Measurements from ENCODE around the gene TRIM71. TPM values are rescaled to one million over a fixed set of nuclear protein-coding genes. Genes with fewer than 3 reads are reported as not detected.

TRIM71 gene
- total RNA-seq, 1 experiment from 2014 or later, result 0.17 TPM

- no TSS peak for BruUV-seq (replicated peaks)
- DNase-seq (ENCODE audit: low read depth, low spot score) (no peak), ATAC-seq (peak; percentile 70)
- TF ChIP-seq EZH2 (IDR thresholded peaks at IDR 0.05) (no peak), JUND (IDR thresholded peaks at IDR 0.05) (no peak), REST (IDR thresholded peaks at IDR 0.05; ENCODE audit: low read depth) (no peak), FOSL1 (IDR thresholded peaks at IDR 0.05; ENCODE audit: low read depth) (no peak), EZH2phosphoT487 (IDR thresholded peaks at IDR 0.05; ENCODE audit: borderline replicate concordance) (no peak), SP1 (IDR thresholded peaks at IDR 0.05; ENCODE audit: low read depth) (no peak), CBX3 (IDR thresholded peaks at IDR 0.05; ENCODE audit: low read depth) (no peak), ZFX (IDR thresholded peaks at IDR 0.05) (no peak), TCF7L2 (IDR thresholded peaks at IDR 0.05; ENCODE audit: borderline replicate concordance, extremely low read depth, insufficient read depth, insufficient read length) (no peak), SIN3A (IDR thresholded peaks at IDR 0.05; ENCODE audit: low read depth) (no peak), RAD21 (IDR thresholded peaks at IDR 0.05; ENCODE audit: low read depth) (no peak), POLR2A (IDR thresholded peaks at IDR 0.05; ENCODE audit: borderline replicate concordance, extremely low read depth, insufficient read depth, insufficient read length) (no peak), ZNF274 (IDR thresholded peaks at IDR 0.05; ENCODE audit: low read depth, low read length) (no peak), EGR1 (IDR thresholded peaks at IDR 0.05; ENCODE audit: low read depth) (no peak), POLR2AphosphoS5 (IDR thresholded peaks at IDR 0.05; ENCODE audit: low read depth, low read length) (no peak)
- TF ChIP-seq, protein P1, sequence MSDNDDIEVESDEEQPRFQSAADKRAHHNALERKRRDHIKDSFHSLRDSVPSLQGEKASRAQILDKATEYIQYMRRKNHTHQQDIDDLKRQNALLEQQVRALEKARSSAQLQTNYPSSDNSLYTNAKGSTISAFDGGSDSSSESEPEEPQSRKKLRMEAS (IDR thresholded peaks at IDR 0.05), result no peak
- TF ChIP-seq, protein P2, sequence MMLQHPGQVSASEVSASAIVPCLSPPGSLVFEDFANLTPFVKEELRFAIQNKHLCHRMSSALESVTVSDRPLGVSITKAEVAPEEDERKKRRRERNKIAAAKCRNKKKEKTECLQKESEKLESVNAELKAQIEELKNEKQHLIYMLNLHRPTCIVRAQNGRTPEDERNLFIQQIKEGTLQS (IDR thresholded peaks at IDR 0.05), result no peak
- H3K27ac ChIP-seq (ENCODE audit: low read depth, low read length), result no peak overlapping the region
- no peak overlapping the region for H3K4me3 ChIP-seq (replicated peaks in 1 of 2; ENCODE audit: low read depth in 1 of 2, low read length in 2 of 2)
- no peaks in the 10 kb centered on the region for H3K4me1 ChIP-seq (ENCODE audit: control insufficient read depth in 1 of 2, insufficient read depth in 2 of 2, low read length in 2 of 2)
- H3K9me2 ChIP-seq (ENCODE audit: insufficient read depth), result no peaks in the 10 kb centered on the region
- no peak overlapping the region for H3K4me2 ChIP-seq (ENCODE audit: low read length)
- no peaks in the 10 kb centered on the region for H3K79me2 ChIP-seq (ENCODE audit: insufficient read depth, low read length)
- H2AFZ ChIP-seq (ENCODE audit: low read depth, low read length, poor library complexity, severe bottlenecking), result peak overlapping the region; percentile 81
- no peak overlapping the region for H3K9ac ChIP-seq (ENCODE audit: low read length)
- no peaks in the 10 kb centered on the region for H4K20me1 ChIP-seq (ENCODE audit: insufficient read depth)
- no peaks in the 10 kb centered on the region for H3K9me3 ChIP-seq (ENCODE audit: control insufficient read depth in 1 of 2, insufficient read depth in 1 of 2, low read depth in 1 of 2, low read length in 2 of 2)
- intact Hi-C loops (cut with micrococcal nuclease), result no loop called here
- H3K36me3 ChIP-seq (ENCODE audit: control insufficient read depth in 1 of 2, insufficient read depth in 2 of 2, low read length in 2 of 2), result no peaks in the 10 kb centered on the region
- RAD21 ChIA-PET (ENCODE audit: low non-redundant PET in 1 of 2, low total read pairs in 2 of 2, uncharacterized antibody in 2 of 2, unreplicated experiment in 2 of 2), result interaction anchor here in 1 of 2 experiments (0.7 kb wide), 1 partner anchor 229 kb away, joined by 3 read pairs; the partner anchor contains the start of gene CNOT10
- POLR2A ChIA-PET, result no interaction called here
- CTCF ChIA-PET, result no interaction called here
- no peaks in the 10 kb centered on the region for H3K27me3 ChIP-seq (ENCODE audit: insufficient read depth, low read length)
Observed at GRCh38 chr3:32913790-32914446, 96.1 kb downstream of the TRIM71 start.

Data from HCT116 (cell line).